ENCODE measurements around the gene DUS4L. TPM values are rescaled to one million over a fixed set of nuclear protein-coding genes. Genes with fewer than 3 reads are reported as not detected.
A peak's percentile ranks its signal among the peaks of the same experiment; 100 is the strongest.

The DUS4L gene
- total RNA-seq, 1 experiment from 2014 or later = 15.3 TPM

DNA sequence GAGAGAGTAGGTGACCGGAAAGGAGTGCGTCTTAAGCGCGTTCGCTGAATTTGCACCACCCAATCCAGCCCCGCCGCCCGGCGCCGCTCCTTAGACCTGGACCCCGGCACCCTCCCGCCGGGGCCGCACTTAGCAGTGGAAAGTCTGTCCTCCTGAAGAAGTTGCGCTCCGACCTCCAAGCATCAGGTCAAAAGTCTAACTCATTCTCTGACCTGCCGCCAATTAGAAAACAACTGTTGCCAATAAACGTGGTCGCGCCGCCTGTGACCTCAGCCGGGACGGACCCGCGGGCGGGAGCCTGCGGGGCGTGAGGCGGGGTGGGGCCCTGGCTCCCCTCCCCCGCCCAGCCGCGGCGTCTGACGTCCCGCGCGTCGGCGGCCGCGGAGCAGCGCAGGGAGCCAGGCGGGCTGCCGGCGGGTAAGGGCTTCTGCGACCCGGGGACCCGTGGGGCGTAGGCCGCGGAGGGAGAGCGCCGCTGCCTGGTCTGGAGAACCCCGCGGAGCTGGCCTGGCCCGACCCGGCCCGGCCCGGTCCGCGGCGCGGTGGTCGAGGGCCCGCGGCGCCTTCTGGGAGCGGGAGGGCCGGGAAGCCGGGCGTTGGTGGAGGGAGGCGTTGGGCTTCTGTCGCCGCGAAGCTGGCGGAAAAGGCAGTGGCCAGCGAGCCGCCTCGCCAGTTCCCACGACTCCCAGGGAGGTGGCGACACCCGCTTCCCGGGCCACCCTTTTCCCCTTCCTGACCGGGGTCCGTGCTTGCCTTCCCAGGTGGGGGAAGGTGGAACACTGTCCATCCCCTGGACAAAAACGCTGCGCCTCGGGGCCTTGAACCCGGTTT lies 16.3 kb downstream of the DUS4L start, which contains the start of gene BCAP29 (continued):
- TF ChIP-seq NR2C2 (CRISPR knock-in tag; IDR thresholded peaks at IDR 0.05) = no peak
- no peak for TF ChIP-seq ARID4B (CRISPR knock-in tag; IDR thresholded peaks at IDR 0.05; ENCODE audit: borderline replicate concordance)
- no peak for TF ChIP-seq ZMAT4 (CRISPR knock-in tag; IDR thresholded peaks at IDR 0.05)
- TF ChIP-seq ETV6 (CRISPR knock-in tag; IDR thresholded peaks at IDR 0.05) = peak; percentile 25; the same call in 1 of the 2 replicates
- no peak; the same call in 1 of the 2 replicates for TF ChIP-seq NFATC4 (CRISPR knock-in tag; IDR thresholded peaks at IDR 0.05)
- TF ChIP-seq E2F1 (CRISPR knock-in tag; IDR thresholded peaks at IDR 0.05) = no peak
- TF ChIP-seq, protein P1, sequence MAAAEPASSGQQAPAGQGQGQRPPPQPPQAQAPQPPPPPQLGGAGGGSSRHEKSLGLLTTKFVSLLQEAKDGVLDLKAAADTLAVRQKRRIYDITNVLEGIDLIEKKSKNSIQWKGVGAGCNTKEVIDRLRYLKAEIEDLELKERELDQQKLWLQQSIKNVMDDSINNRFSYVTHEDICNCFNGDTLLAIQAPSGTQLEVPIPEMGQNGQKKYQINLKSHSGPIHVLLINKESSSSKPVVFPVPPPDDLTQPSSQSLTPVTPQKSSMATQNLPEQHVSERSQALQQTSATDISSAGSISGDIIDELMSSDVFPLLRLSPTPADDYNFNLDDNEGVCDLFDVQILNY (CRISPR knock-in tag; IDR thresholded peaks at IDR 0.05) = peak; percentile 85; the same call in 1 of the 2 replicates
- no peak for TF ChIP-seq ZNF121 (CRISPR knock-in tag; IDR thresholded peaks at IDR 0.05)
- peak; percentile 85 for TF ChIP-seq FOXP1 (CRISPR knock-in tag; IDR thresholded peaks at IDR 0.05; ENCODE audit: borderline replicate concordance)
- no peak for TF ChIP-seq NFE2L1 (CRISPR knock-in tag; IDR thresholded peaks at IDR 0.05)
- no peak for TF ChIP-seq RORB (CRISPR knock-in tag; IDR thresholded peaks at IDR 0.05)
- no peak for TF ChIP-seq OVOL2 (CRISPR knock-in tag; IDR thresholded peaks at IDR 0.05; ENCODE audit: borderline replicate concordance)
- TF ChIP-seq GABPB1 (CRISPR knock-in tag; IDR thresholded peaks at IDR 0.05) = 0 out of 2 replicates have a peak, but pooled peaks have one; percentile 11
- TF ChIP-seq ATF3 (CRISPR knock-in tag; conservative IDR thresholded peaks at IDR 0.05) = no peak
- no peak; the same call in 1 of the 2 replicates for TF ChIP-seq ZNF416 (CRISPR knock-in tag; IDR thresholded peaks at IDR 0.05)
- no peak for TF ChIP-seq PREB (CRISPR knock-in tag; IDR thresholded peaks at IDR 0.05; ENCODE audit: borderline replicate concordance)
- TF ChIP-seq CREM (CRISPR knock-in tag; IDR thresholded peaks at IDR 0.05) = peak; percentile 82
- TF ChIP-seq ZNF532 (CRISPR knock-in tag; IDR thresholded peaks at IDR 0.05; ENCODE audit: borderline replicate concordance) = no peak
- TF ChIP-seq, protein P2, sequence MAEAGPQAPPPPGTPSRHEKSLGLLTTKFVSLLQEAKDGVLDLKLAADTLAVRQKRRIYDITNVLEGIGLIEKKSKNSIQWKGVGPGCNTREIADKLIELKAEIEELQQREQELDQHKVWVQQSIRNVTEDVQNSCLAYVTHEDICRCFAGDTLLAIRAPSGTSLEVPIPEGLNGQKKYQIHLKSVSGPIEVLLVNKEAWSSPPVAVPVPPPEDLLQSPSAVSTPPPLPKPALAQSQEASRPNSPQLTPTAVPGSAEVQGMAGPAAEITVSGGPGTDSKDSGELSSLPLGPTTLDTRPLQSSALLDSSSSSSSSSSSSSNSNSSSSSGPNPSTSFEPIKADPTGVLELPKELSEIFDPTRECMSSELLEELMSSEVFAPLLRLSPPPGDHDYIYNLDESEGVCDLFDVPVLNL (CRISPR knock-in tag; IDR thresholded peaks at IDR 0.05; ENCODE audit: borderline replicate concordance, low read depth) = no peak
- TF ChIP-seq TCF7 (CRISPR knock-in tag; IDR thresholded peaks at IDR 0.05; ENCODE audit: low read depth) = no peak
- no peak for TF ChIP-seq ZNF396 (CRISPR knock-in tag; IDR thresholded peaks at IDR 0.05; ENCODE audit: borderline replicate concordance)
